Cardiac muscle cell (in vitro differentiated cells and primary cell): ENCODE data around the gene LASP1. TPM values are rescaled to one million over a fixed set of nuclear protein-coding genes. Genes with fewer than 3 reads are reported as not detected.
A peak's percentile ranks its signal among the peaks of the same experiment; 100 is the strongest.

Experiments used
- DNase-seq, 2 donors: peaks; one replicate each; pipeline versions ENCODE4 v3.0.0 to v3.0.0-alpha.2; 2010 to 2017; ENCODE audit warnings: low read depth in 1 of 2, low spot score in 1 of 2
- H3K27ac ChIP-seq: fragments of 200-600 bp; sonication (generic); 2 replicates; pipeline ENCODE4 v1.5.1; 2016
- H3K27me3 ChIP-seq: fragments of 200-600 bp; sonication (generic); 2 replicates; pipeline ENCODE4 v1.6.0; 2016; ENCODE audit warnings: control low read depth
- H3K36me3 ChIP-seq: fragments of 200-600 bp; sonication (generic); 2 replicates; pipeline ENCODE4 v1.5.1; 2016; ENCODE audit warnings: control low read depth
- H3K4me1 ChIP-seq: fragments of 200-600 bp; sonication (generic); 2 replicates; pipeline ENCODE4 v1.8.1; 2017; ENCODE audit warnings: low read depth, mild to moderate bottlenecking, mixed run types
- H3K4me3 ChIP-seq: fragments of 200-600 bp; sonication (generic); 2 replicates; pipeline ENCODE4 v1.5.1; 2016; ENCODE audit warnings: mild to moderate bottlenecking
- H3K9me3 ChIP-seq: fragments of 200-600 bp; sonication (generic); 2 replicates; pipeline ENCODE4 v1.5.1; 2017; ENCODE audit warnings: low read depth, mild to moderate bottlenecking, control low read depth
- polyA plus RNA-seq: library from polyadenylated mRNA; unstranded; fragments of >200 nt; fragmentation: Nextera tagmentation; extraction: Ambion mirVana; gene quantifications from 2 replicates; pipeline ENCODE4 v1.2.1, GENCODE V29; 2016
- total RNA-seq: library from RNA; depleted of rRNA; stranded (reverse); fragments of >200 nt; gene quantifications from 2 replicates; pipeline ENCODE4 v1.2.3, GENCODE V29; 2016
- TF ChIP-seq, protein P1 (sequence below): IDR thresholded peaks from 2 replicates; pipeline ENCODE4 v1.5.1; 2012; ENCODE audit warnings: low read depth, mild to moderate bottlenecking, low read length

The LASP1 gene
- total and polyA plus RNA-seq, 2 experiments from 2014 or later: 28.1 to 46.0 TPM

DNA sequence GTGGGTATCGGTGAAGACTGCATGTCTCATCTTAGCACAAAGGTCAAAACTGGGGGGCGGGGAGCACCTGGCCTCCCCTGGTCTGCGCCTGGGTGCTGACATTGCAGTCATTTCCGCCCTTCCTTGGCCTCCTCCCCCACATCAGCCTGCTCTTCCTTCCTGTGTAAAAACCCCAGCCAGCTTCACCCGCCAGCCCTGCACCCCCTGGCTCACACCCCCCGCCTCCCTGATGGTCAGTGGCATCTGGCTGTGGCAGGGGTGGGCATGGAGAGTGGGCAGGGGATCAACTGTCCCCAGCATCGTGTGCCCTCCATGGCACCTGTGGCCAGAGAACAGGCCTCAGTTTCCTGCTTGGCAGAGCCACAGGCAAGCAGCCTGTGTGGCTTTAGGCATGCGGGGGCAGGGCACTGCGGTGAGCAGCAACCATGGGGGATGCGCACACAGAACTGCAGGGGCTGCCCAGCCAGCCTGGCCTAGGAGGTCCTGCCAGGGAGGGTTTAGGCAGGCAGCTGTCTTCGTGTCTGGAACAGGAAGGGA, 29.0 kb downstream of the LASP1 start:
- TF ChIP-seq, protein P1, sequence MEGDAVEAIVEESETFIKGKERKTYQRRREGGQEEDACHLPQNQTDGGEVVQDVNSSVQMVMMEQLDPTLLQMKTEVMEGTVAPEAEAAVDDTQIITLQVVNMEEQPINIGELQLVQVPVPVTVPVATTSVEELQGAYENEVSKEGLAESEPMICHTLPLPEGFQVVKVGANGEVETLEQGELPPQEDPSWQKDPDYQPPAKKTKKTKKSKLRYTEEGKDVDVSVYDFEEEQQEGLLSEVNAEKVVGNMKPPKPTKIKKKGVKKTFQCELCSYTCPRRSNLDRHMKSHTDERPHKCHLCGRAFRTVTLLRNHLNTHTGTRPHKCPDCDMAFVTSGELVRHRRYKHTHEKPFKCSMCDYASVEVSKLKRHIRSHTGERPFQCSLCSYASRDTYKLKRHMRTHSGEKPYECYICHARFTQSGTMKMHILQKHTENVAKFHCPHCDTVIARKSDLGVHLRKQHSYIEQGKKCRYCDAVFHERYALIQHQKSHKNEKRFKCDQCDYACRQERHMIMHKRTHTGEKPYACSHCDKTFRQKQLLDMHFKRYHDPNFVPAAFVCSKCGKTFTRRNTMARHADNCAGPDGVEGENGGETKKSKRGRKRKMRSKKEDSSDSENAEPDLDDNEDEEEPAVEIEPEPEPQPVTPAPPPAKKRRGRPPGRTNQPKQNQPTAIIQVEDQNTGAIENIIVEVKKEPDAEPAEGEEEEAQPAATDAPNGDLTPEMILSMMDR: no peak
- H3K27ac ChIP-seq: peak overlapping the region; percentile 71

DNA sequence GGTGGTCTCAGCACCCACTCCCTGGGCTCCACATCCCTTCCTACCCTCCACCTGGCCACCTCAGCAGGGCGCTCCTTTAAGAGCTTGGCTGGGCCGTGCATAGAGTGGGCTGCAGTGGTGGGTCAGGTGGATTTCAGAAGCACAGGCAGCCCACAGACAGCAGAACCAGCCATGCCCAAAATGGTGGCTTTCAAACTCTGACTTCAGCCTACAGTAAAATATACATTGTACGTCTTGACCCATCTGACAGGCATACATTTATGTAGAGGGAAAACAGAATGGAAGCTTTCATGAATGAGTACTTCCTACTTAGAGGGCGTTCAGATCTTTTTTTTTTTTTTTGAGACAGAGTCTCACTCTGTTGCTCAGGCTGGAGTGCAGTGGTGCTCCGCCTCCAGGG, 29.6 kb downstream of the LASP1 start:
- no peaks in the 10 kb centered on the region for H3K27me3 ChIP-seq
- DNase-seq: no peak
- no peaks in the 10 kb centered on the region for H3K36me3 ChIP-seq
- TF ChIP-seq, protein P1: no peak
- H3K27ac ChIP-seq: peak overlapping the region; percentile 71
- peaks cover 18% of the 10 kb centered on the region for H3K4me1 ChIP-seq
- H3K4me3 ChIP-seq: no peak overlapping the region
- H3K9me3 ChIP-seq: no peaks in the 10 kb centered on the region

More for the DNA sequence above, 29.0 kb downstream of the LASP1 start:
- DNase-seq: peak in 1 of 2 donors; percentile 38
- Histone ChIP-seq H3K9me3 (no peaks in the 10 kb centered on the region), H3K4me1 (peaks cover 18% of the 10 kb centered on the region), H3K4me3 (no peak overlapping the region), H3K27me3 (no peaks in the 10 kb centered on the region), H3K36me3 (no peaks in the 10 kb centered on the region)

DNA sequence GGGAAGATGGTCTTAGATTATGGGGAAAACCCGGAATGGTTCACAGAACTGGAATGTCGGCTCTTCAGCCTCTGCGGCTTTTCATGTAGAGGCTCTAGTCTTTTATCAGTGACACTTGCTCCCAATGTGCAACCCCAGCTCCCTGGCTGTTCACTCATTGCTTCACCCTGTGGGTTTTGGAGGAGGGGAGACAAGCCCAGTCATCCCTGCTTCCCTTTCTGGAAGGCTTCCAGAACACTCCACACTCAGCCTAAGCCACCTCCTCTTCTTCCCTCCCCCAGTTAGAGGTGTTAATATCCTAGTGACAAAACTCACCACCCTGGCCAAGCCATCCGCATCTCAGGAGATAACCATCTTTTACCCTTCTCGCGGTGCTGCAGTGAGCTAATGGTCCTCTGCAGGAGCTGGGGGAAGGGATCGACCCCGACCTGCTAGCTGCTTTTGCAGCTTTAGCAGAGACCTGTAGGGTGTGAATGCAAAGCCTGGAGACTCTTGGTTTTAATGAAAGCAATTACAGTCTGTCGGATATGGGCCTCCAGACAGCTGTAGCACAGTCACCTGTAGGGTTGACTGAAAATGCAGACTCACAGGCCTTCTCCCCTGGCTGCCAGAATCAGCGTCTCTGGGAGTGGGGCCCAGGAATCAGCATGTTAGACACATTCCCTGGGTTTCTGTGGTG, 31.3 kb downstream of the LASP1 start:
- Histone ChIP-seq H3K9me3 (no peaks in the 10 kb centered on the region), H3K27ac (peak overlapping the region; percentile 76), H3K27me3 (no peaks in the 10 kb centered on the region), H3K4me1 (peaks cover 18% of the 10 kb centered on the region), H3K4me3 (no peak overlapping the region), H3K36me3 (no peaks in the 10 kb centered on the region)
- DNase-seq: peak; percentile 69 to 99
- TF ChIP-seq, protein P1: peak; percentile 3

DNA sequence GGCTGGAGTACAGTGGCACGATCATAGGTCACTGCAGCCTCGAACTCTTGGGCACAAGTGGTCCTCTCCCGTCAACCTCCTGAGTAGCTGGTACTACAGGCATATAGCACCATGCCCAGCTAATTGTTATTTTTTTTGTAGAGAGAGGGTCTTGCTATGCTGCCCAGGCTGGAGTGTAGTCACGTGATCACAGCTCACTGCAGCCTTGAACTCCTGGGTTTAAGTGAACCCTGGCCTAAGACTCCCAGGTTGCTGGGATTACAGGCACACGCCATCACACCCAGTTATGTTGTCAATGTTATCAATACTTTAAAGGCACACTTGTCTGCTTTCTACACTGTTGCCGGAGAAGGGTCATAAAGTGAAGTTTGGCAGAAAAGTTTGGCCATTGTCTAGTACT, 33.5 kb downstream of the LASP1 start:
- TF ChIP-seq, protein P1: no peak
- Histone ChIP-seq H3K4me1 (peaks cover 18% of the 10 kb centered on the region), H3K27me3 (no peaks in the 10 kb centered on the region), H3K4me3 (no peak overlapping the region), H3K36me3 (no peaks in the 10 kb centered on the region), H3K27ac (no peak overlapping the region), H3K9me3 (no peaks in the 10 kb centered on the region)
- no peak for DNase-seq

DNA sequence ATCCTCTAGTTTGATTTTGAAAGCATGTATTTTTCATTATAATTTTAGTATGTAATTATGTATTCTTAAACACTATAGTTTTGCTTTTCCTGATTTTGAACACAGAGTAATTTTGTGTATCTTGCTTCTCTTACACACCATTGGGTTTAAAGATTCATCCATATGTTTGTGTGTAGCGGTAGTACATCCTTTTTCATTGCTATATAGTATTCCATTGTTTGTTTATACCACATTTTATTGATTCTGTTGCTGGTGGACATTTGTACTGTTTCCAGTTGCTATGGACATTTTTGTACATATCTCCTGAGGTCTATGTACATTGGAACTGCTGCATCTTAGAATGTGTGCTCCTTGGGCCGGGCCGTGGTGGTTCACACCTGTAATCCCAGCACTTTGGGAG, 35.0 kb downstream of the LASP1 start:
- Histone ChIP-seq H3K27me3 (no peaks in the 10 kb centered on the region), H3K9me3 (no peaks in the 10 kb centered on the region), H3K4me3 (no peak overlapping the region), H3K27ac (no peak overlapping the region), H3K4me1 (peaks cover 18% of the 10 kb centered on the region), H3K36me3 (no peaks in the 10 kb centered on the region)
- DNase-seq: no peak
- TF ChIP-seq, protein P1: no peak
